WTC11 (cell line): ENCODE data around the gene CACNB4.

ENCODE experiments used
- ARID4B ChIP-seq: sonication (generic); formaldehyde crosslinking; IDR thresholded peaks from 2 replicates; pipeline ENCODE4 v1.8.0; 2023; ENCODE audit warnings: missing genetic modification reagents, mild to moderate bottlenecking, borderline replicate concordance
- ATF1 ChIP-seq: sonication (generic); formaldehyde crosslinking; IDR thresholded peaks from 2 replicates; pipeline ENCODE4 v1.8.1; 2023; ENCODE audit warnings: mild to moderate bottlenecking, moderate library complexity, missing genetic modification reagents
- CTCF ChIP-seq: fragments of 200-600 bp; IDR thresholded peaks from 2 replicates; pipeline ENCODE4 v1.8.0; 2022; ENCODE audit warnings: antibody characterized with exemption
- HMGXB4 ChIP-seq: sonication (generic); formaldehyde crosslinking; IDR thresholded peaks from 2 replicates; pipeline ENCODE4 v1.8.1; 2023; ENCODE audit warnings: mild to moderate bottlenecking, moderate library complexity, missing genetic modification reagents
- JUN ChIP-seq: sonication (generic); formaldehyde crosslinking; IDR thresholded peaks from 2 replicates; pipeline ENCODE4 v1.8.0; 2023; ENCODE audit warnings: mild to moderate bottlenecking, missing genetic modification reagents
- MXD4 ChIP-seq: fragments of 250-450 bp; sonication (Bioruptor Pico); IDR thresholded peaks from 2 replicates; pipeline ENCODE4 v1.8.0; 2021; ENCODE audit warnings: mild to moderate bottlenecking, moderate library complexity, borderline replicate concordance
- NFE2L1 ChIP-seq: sonication (generic); formaldehyde crosslinking; IDR thresholded peaks from 2 replicates; pipeline ENCODE4 v1.8.1; 2023; ENCODE audit warnings: missing genetic modification reagents
- NR2C2 ChIP-seq: sonication (generic); formaldehyde crosslinking; IDR thresholded peaks from 2 replicates; pipeline ENCODE4 v1.8.0; 2022; ENCODE audit warnings: mild to moderate bottlenecking, missing genetic modification reagents
- PREB ChIP-seq: sonication (generic); formaldehyde crosslinking; IDR thresholded peaks from 2 replicates; pipeline ENCODE4 v1.8.1; 2022; ENCODE audit warnings: mild to moderate bottlenecking, missing genetic modification reagents, moderate library complexity, borderline replicate concordance
- SP1 ChIP-seq: sonication (generic); formaldehyde crosslinking; conservative IDR thresholded peaks from 2 replicates; pipeline ENCODE4 v1.8.1; 2022; ENCODE audit warnings: missing genetic modification reagents
- ZBTB21 ChIP-seq: sonication (generic); formaldehyde crosslinking; IDR thresholded peaks from 2 replicates; pipeline ENCODE4 v1.8.1; 2023; ENCODE audit warnings: mild to moderate bottlenecking, missing genetic modification reagents, borderline replicate concordance
- ZNF232 ChIP-seq: sonication (generic); formaldehyde crosslinking; IDR thresholded peaks from 2 replicates; pipeline ENCODE4 v1.8.0; 2022; ENCODE audit warnings: mild to moderate bottlenecking, missing genetic modification reagents
- ZNF317 ChIP-seq: sonication (generic); formaldehyde crosslinking; IDR thresholded peaks from 2 replicates; pipeline ENCODE4 v1.8.1; 2023; ENCODE audit warnings: low read depth, mild to moderate bottlenecking, moderate library complexity, missing genetic modification reagents, borderline replicate concordance

GRCh38 chr2:152126664-152127063, 27.8 kb upstream of the CACNB4 start:
- TF ChIP-seq ZNF232 (CRISPR knock-in tag) = no peak
- TF ChIP-seq ZBTB21 (CRISPR knock-in tag) = no peak
- no peak for TF ChIP-seq CTCF
- no peak for TF ChIP-seq SP1 (CRISPR knock-in tag)
- TF ChIP-seq JUN (CRISPR knock-in tag) = no peak
- TF ChIP-seq ZNF317 (CRISPR knock-in tag) = no peak
- TF ChIP-seq ATF1 (CRISPR knock-in tag) = no peak
- TF ChIP-seq MXD4 (CRISPR knock-in tag) = no peak
- TF ChIP-seq ARID4B = no peak
- no peak for TF ChIP-seq NR2C2
- TF ChIP-seq PREB (CRISPR knock-in tag) = no peak
- no peak for TF ChIP-seq HMGXB4
- no peak for TF ChIP-seq NFE2L1 (CRISPR knock-in tag)
